GM23248 (cell line): ENCODE results near the gene CNR1. TPM values are rescaled to one million over a fixed set of nuclear protein-coding genes. Genes with fewer than 3 reads are reported as not detected.

ENCODE experiments used
- DNase-seq: peaks from one replicate; pipeline ENCODE4 v3.0.0-alpha.2; 2015
- H2AFZ ChIP-seq: fragments of 200-600 bp; sonication (generic); 2 replicates; pipeline ENCODE4 v1.6.1; 2016; ENCODE audit warnings: antibody characterized with exemption
- H3F3A ChIP-seq: fragments of 200-600 bp; sonication (generic); 2 replicates; pipeline ENCODE4 v1.6.1; 2016; ENCODE audit warnings: mild to moderate bottlenecking, antibody characterized with exemption, mixed run types; ENCODE audit not compliant: insufficient read depth
- H3K27ac ChIP-seq: fragments of 200-600 bp; sonication (generic); 2 replicates; pipeline ENCODE4 v1.5.1; 2016; ENCODE audit warnings: mild to moderate bottlenecking
- H3K27me3 ChIP-seq: fragments of 200-600 bp; sonication (generic); replicated peaks from 2 replicates; pipeline ENCODE4 v1.6.1; 2016; ENCODE audit warnings: mild to moderate bottlenecking; ENCODE audit not compliant: insufficient read depth
- H3K36me3 ChIP-seq: fragments of 200-600 bp; sonication (generic); 2 replicates; pipeline ENCODE4 v1.6.1; 2016; ENCODE audit warnings: low read depth, mild to moderate bottlenecking
- H3K4me1 ChIP-seq: fragments of 200-600 bp; sonication (generic); 2 replicates; pipeline ENCODE4 v1.6.1; 2016; ENCODE audit warnings: mild to moderate bottlenecking; ENCODE audit not compliant: insufficient read depth
- H3K4me2 ChIP-seq: fragments of 200-600 bp; sonication (generic); one replicate; pipeline ENCODE4 v1.6.1; 2016; ENCODE audit warnings: mild to moderate bottlenecking; ENCODE audit not compliant: unreplicated experiment
- H3K4me3 ChIP-seq: fragments of 200-600 bp; sonication (generic); 2 replicates; pipeline ENCODE4 v1.5.1; 2016; ENCODE audit warnings: mild to moderate bottlenecking
- H3K79me2 ChIP-seq: fragments of 200-600 bp; sonication (generic); 2 replicates; pipeline ENCODE4 v1.6.1; 2016; ENCODE audit warnings: mild to moderate bottlenecking; ENCODE audit not compliant: insufficient read depth
- H3K9ac ChIP-seq: fragments of 200-600 bp; sonication (generic); 2 replicates; pipeline ENCODE4 v1.6.1; 2016; ENCODE audit warnings: mild to moderate bottlenecking
- H3K9me2 ChIP-seq: fragments of 200-600 bp; sonication (generic); 2 replicates; pipeline ENCODE4 v1.6.1; 2016; ENCODE audit warnings: mixed run types, mild to moderate bottlenecking, moderate library complexity; ENCODE audit not compliant: insufficient read depth
- H3K9me3 ChIP-seq: fragments of 200-600 bp; sonication (generic); one replicate; pipeline ENCODE4 v1.6.1; 2017; ENCODE audit warnings: low read depth
- H4K20me1 ChIP-seq: fragments of 200-600 bp; sonication (generic); 2 replicates; pipeline ENCODE4 v1.6.0; 2016; ENCODE audit not compliant: insufficient read depth
- EZH2 ChIP-seq: fragments of 200-600 bp; sonication (generic); IDR thresholded peaks from 2 replicates; pipeline ENCODE4 v1.6.1; 2018; ENCODE audit warnings: antibody characterized with exemption, mild to moderate bottlenecking; ENCODE audit not compliant: insufficient read depth, poor library complexity, severe bottlenecking
- EZH2phosphoT487 ChIP-seq: fragments of 200-600 bp; sonication (generic); IDR thresholded peaks from 2 replicates; pipeline ENCODE4 v1.6.1; 2018; ENCODE audit warnings: antibody characterized with exemption, moderate library complexity, mild to moderate bottlenecking, low read depth; ENCODE audit not compliant: insufficient read depth
- WGBS, 2 experiments: methylation state at CpG; one replicate each; pipeline ENCODE4 v1.1.6; 2015 to 2017; ENCODE audit warnings: low lambda C conversion rate in 2 of 2, low coverage in 1 of 2; ENCODE audit errors: missing lambda C conversion rate in 2 of 2; 5-methylcytosine and 5-hydroxymethylcytosine counted together
- in situ Hi-C: fragments of 300-500 bp; cut with MboI; formaldehyde crosslinking; loops from 2 replicates; pipeline ENCODE4 v1.15.0; 2020
- polyA plus RNA-seq: library from polyadenylated mRNA; unstranded; fragments of >200 nt; fragmentation: Nextera tagmentation; extraction: Ambion mirVana; gene quantifications from 2 replicates; pipeline ENCODE4 v1.2.1, GENCODE V29; 2016
- total RNA-seq: library from RNA; depleted of rRNA; stranded (reverse); fragments of >200 nt; shearing (Covaris generic); gene quantifications from 2 replicates; pipeline ENCODE4 v1.2.3, GENCODE V29; 2014

The CNR1 gene
- total and polyA plus RNA-seq, 2 experiments from 2014 or later = not detected

DNA sequence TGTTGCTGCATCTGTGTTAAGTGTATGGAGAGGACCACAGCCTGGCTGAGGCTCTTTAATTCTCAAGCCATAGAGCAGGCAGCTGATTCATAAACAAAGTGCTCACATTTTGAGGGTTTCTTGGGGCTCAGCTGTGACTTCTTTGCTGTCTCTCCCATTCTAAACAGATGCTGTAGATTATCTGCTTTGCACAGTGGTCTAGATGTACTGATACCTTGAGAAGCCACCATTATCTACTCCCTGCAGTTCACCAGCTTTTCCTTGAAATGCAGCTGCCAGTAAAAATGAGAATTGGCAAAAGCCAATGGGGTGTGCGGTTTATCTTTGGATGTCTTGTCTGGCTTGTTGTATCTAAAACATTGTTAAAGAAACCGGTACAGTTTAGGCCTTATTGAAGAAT is 5.2 kb upstream of the CNR1 start:
- Histone ChIP-seq H3K9me3 (no peaks in the 10 kb centered on the region), H3F3A (no peaks in the 10 kb centered on the region), H4K20me1 (no peaks in the 10 kb centered on the region), H3K4me1 (no peaks in the 10 kb centered on the region), H3K79me2 (no peaks in the 10 kb centered on the region), H3K36me3 (no peaks in the 10 kb centered on the region), H3K9ac (no peak overlapping the region), H3K4me3 (no peak overlapping the region), H3K27me3 (peaks cover 36% of the 10 kb centered on the region), H2AFZ (no peak overlapping the region), H3K27ac (no peak overlapping the region), H3K9me2 (no peaks in the 10 kb centered on the region), H3K4me2 (no peak overlapping the region)
- in situ Hi-C loops = no loop called here
- no peak for DNase-seq
- 47 to 48% methylated on average over 2 of the region's 2 CpGs for WGBS, 2 experiments
- TF ChIP-seq EZH2 (no peak), EZH2phosphoT487 (no peak)

DNA sequence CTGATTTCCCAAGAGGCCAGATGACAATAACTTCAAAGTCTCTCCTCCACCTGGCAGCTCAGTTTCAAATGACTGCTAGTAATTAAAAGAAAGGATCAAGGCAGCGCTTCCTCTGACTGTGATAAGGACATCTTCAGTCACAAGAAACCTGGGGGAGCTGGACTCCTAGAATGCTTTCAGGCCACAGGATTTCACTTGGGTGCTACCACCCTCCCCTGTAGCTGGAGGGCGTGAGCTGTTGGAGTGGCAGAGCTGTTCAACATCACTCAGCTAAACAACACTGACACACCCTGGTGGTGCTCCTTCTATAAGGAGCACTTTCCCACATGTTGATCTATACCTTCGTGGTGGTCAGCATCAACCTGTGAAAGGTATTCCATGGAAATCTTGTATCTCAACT is 2.2 kb upstream of the CNR1 start:
- H2AFZ ChIP-seq = no peak overlapping the region
- no peaks in the 10 kb centered on the region for H4K20me1 ChIP-seq
- H3K27me3 ChIP-seq = peaks cover 64% of the 10 kb centered on the region
- no peak overlapping the region for H3K9ac ChIP-seq
- no peaks in the 10 kb centered on the region for H3K4me1 ChIP-seq
- WGBS, 2 experiments = 89 to 91% methylated on average over 3 of the region's 3 CpGs
- DNase-seq = no peak
- no peaks in the 10 kb centered on the region for H3F3A ChIP-seq
- no peaks in the 10 kb centered on the region for H3K36me3 ChIP-seq
- H3K4me2 ChIP-seq = no peak overlapping the region
- in situ Hi-C loops = no loop called here
- H3K79me2 ChIP-seq = no peaks in the 10 kb centered on the region
- no peaks in the 10 kb centered on the region for H3K9me2 ChIP-seq
- H3K4me3 ChIP-seq = no peak overlapping the region
- TF ChIP-seq EZH2phosphoT487 = no peak
- no peak for TF ChIP-seq EZH2
- no peak overlapping the region for H3K27ac ChIP-seq
- H3K9me3 ChIP-seq = no peaks in the 10 kb centered on the region

- WGBS, 2 experiments = 20 to 23% methylated on average over 39 to 40 of the region's 40 CpGs
- H3K27me3 ChIP-seq = peaks cover 69% of the 10 kb centered on the region
- no peaks in the 10 kb centered on the region for H3K36me3 ChIP-seq
- H3F3A ChIP-seq = no peaks in the 10 kb centered on the region
- no peak for DNase-seq
- no peak overlapping the region for H2AFZ ChIP-seq
- no peak overlapping the region for H3K27ac ChIP-seq
- H3K79me2 ChIP-seq = no peaks in the 10 kb centered on the region
- no peaks in the 10 kb centered on the region for H3K4me1 ChIP-seq
- H4K20me1 ChIP-seq = no peaks in the 10 kb centered on the region
- in situ Hi-C loops = no loop called here
- H3K4me3 ChIP-seq = no peak overlapping the region
- no peaks in the 10 kb centered on the region for H3K9me2 ChIP-seq
- no peaks in the 10 kb centered on the region for H3K9me3 ChIP-seq
- TF ChIP-seq EZH2 (peak; percentile 22), EZH2phosphoT487 (no peak)
- H3K4me2 ChIP-seq = no peak overlapping the region
- H3K9ac ChIP-seq = no peak overlapping the region
Measured at GRCh38 chr6:88167352-88167937, 1.3 kb upstream of the CNR1 start.

- Histone ChIP-seq H3K4me1 (no peaks in the 10 kb centered on the region), H3K9me3 (no peaks in the 10 kb centered on the region), H3K27ac (no peak overlapping the region), H3K36me3 (no peaks in the 10 kb centered on the region), H3K9ac (no peak overlapping the region), H3F3A (no peaks in the 10 kb centered on the region), H3K27me3 (peaks cover 75% of the 10 kb centered on the region), H3K4me3 (peak overlapping the region; percentile 64), H3K79me2 (no peaks in the 10 kb centered on the region), H4K20me1 (no peaks in the 10 kb centered on the region), H3K9me2 (no peaks in the 10 kb centered on the region), H3K4me2 (peak overlapping the region; percentile 80), H2AFZ (peak overlapping the region; percentile 81)
- DNase-seq = no peak
- WGBS, 2 experiments = 2% methylated on average over 54 to 86 of the region's 103 CpGs
- in situ Hi-C loops = no loop called here
- peak; percentile 18 for TF ChIP-seq EZH2
- 0 out of 2 replicates have a peak, but pooled peaks have one; percentile 51 for TF ChIP-seq EZH2phosphoT487
Measured at GRCh38 chr6:88166493-88167351, 575 bp upstream of the CNR1 start.
